ENCODE data around the gene HTR1A.

GRCh38 chr5:63935103-63935502 is 27.1 kb downstream of the HTR1A start:
- TF ChIP-seq CTCF (IDR thresholded peaks at IDR 0.05) (no peak), POLR2A (IDR thresholded peaks at IDR 0.05) (no peak)
